Chondrocyte (in vitro differentiated cells): ENCODE measurements around the gene CYP27B1. TPM values are rescaled to one million over a fixed set of nuclear protein-coding genes. Genes with fewer than 3 reads are reported as not detected.

Experiments
- DNase-seq: peaks from one replicate; pipeline ENCODE4 v3.0.0; 2021; ENCODE audit warnings: mixed read lengths, low spot score
- H3K27ac Mint-ChIP-seq: one replicate; pipeline ENCODE4 v1.8.0; 2021; ENCODE audit warnings: mild to moderate bottlenecking, moderate library complexity, mixed read lengths; ENCODE audit not compliant: unreplicated experiment
- H3K27me3 Mint-ChIP-seq: 2 replicates; pipeline ENCODE4 v1.8.0; 2021; ENCODE audit warnings: low read depth, mixed read lengths
- H3K36me3 Mint-ChIP-seq: 2 replicates; pipeline ENCODE4 v1.8.0; 2021; ENCODE audit warnings: low read depth, mixed read lengths
- H3K4me1 Mint-ChIP-seq: 2 replicates; pipeline ENCODE4 v1.8.0; 2021; ENCODE audit warnings: low read depth, mild to moderate bottlenecking, mixed read lengths
- H3K4me3 Mint-ChIP-seq: one replicate; pipeline ENCODE4 v1.8.0; 2021; ENCODE audit warnings: mild to moderate bottlenecking, moderate library complexity, mixed read lengths; ENCODE audit not compliant: unreplicated experiment
- H3K9me3 Mint-ChIP-seq: 2 replicates; pipeline ENCODE4 v1.8.0; 2021; ENCODE audit warnings: low read depth, mixed read lengths
- CTCF ChIP-seq: fragments of 200-600 bp; sonication (generic); IDR thresholded peaks from 2 replicates; pipeline ENCODE4 v1.5.0; 2021; ENCODE audit warnings: antibody characterized with exemption, mild to moderate bottlenecking, moderate library complexity
- total RNA-seq: library from RNA; stranded (reverse); gene quantifications from 3 replicates; pipeline ENCODE4 v1.2.1, GENCODE V29; 2021

The CYP27B1 gene
- total RNA-seq, 1 donor from 2014 or later: 3.2 TPM

- peak; percentile 32 for TF ChIP-seq CTCF
- DNase-seq: no peak
- H3K27ac Mint-ChIP-seq: peak overlapping the region; percentile 45
- H3K36me3 Mint-ChIP-seq: peaks cover 2% of the 10 kb centered on the region
- no peaks in the 10 kb centered on the region for H3K9me3 Mint-ChIP-seq
- peak overlapping the region; percentile 96 for H3K4me3 Mint-ChIP-seq
- peaks cover 3% of the 10 kb centered on the region for H3K27me3 Mint-ChIP-seq
- peaks cover 13% of the 10 kb centered on the region for H3K4me1 Mint-ChIP-seq
Observed at GRCh38 chr12:57726884-57727757, 39.8 kb downstream of the CYP27B1 start.

- Mint-ChIP-seq H3K9me3 (no peaks in the 10 kb centered on the region), H3K36me3 (peaks cover 7% of the 10 kb centered on the region), H3K4me1 (peaks cover 13% of the 10 kb centered on the region), H3K4me3 (peak overlapping the region; percentile 96), H3K27me3 (peaks cover 3% of the 10 kb centered on the region), H3K27ac (peak overlapping the region; percentile 93)
- TF ChIP-seq CTCF: peak; percentile 89
- no peak for DNase-seq
Observed at GRCh38 chr12:57726151-57726883, 40.6 kb downstream of the CYP27B1 start.

GRCh38 chr12:57725851-57726150, 41.1 kb downstream of the CYP27B1 start:
- Mint-ChIP-seq H3K9me3 (no peaks in the 10 kb centered on the region), H3K4me3 (peak overlapping the region; percentile 96), H3K27ac (peak overlapping the region; percentile 93), H3K27me3 (peaks cover 3% of the 10 kb centered on the region), H3K4me1 (peaks cover 13% of the 10 kb centered on the region), H3K36me3 (peaks cover 10% of the 10 kb centered on the region)
- no peak for TF ChIP-seq CTCF
- DNase-seq: no peak

- peaks cover 13% of the 10 kb centered on the region for H3K4me1 Mint-ChIP-seq
- H3K27me3 Mint-ChIP-seq: peaks cover 3% of the 10 kb centered on the region
- H3K9me3 Mint-ChIP-seq: no peaks in the 10 kb centered on the region
- DNase-seq: no peak
- no peak for TF ChIP-seq CTCF
- H3K36me3 Mint-ChIP-seq: peaks cover 13% of the 10 kb centered on the region
- peak overlapping the region; percentile 33 for H3K4me3 Mint-ChIP-seq
- H3K27ac Mint-ChIP-seq: no peak overlapping the region
Observed at GRCh38 chr12:57724936-57725740, 41.7 kb downstream of the CYP27B1 start.
